SK-N-SH treated with all-trans-retinoic acid at 6 μM for 48 hours (cell line): Measurements from ENCODE around the gene TMED4.
"Not testable (repeated sequence)": the region's sequence is repeated elsewhere in the genome, so short reads cannot be mapped to it uniquely, and the experiment has no call there.

Experiments used
- ATAC-seq: fragments of 200-7000 bp; cut with Tn5 transposase; 3 replicates; pipeline ENCODE4 v1.9.1; 2020; ENCODE audit warnings: mild to moderate bottlenecking, moderate library complexity
- ARNTL ChIP-seq: fragments of 450-650 bp; formaldehyde crosslinking; IDR thresholded peaks from 2 replicates; pipeline ENCODE4 v1.5.0; 2020; ENCODE audit warnings: low read depth, mild to moderate bottlenecking, moderate library complexity, borderline replicate concordance
- BACH2 ChIP-seq: fragments of 250-450 bp; sonication (Bioruptor Pico); IDR thresholded peaks from 2 replicates; pipeline ENCODE4 v1.9.0; 2021; ENCODE audit warnings: mild to moderate bottlenecking, borderline replicate concordance
- ESRRG ChIP-seq: fragments of 250-450 bp; sonication (Bioruptor Pico); IDR thresholded peaks from 2 replicates; pipeline ENCODE4 v1.6.1; 2021; ENCODE audit warnings: mild to moderate bottlenecking
- GLIS3 ChIP-seq: fragments of 250-450 bp; sonication (Bioruptor Pico); IDR thresholded peaks from 2 replicates; pipeline ENCODE4 v1.5.0; 2020; ENCODE audit warnings: mild to moderate bottlenecking, moderate library complexity
- OSR1 ChIP-seq: fragments of 250-450 bp; sonication (Bioruptor Pico); IDR thresholded peaks from 2 replicates; pipeline ENCODE4 v1.8.0; 2022; ENCODE audit warnings: moderate library complexity, mild to moderate bottlenecking, inconsistent platforms
- RARB ChIP-seq: fragments of 250-450 bp; sonication (Bioruptor Pico); IDR thresholded peaks from 2 replicates; pipeline ENCODE4 v1.8.0; 2021; ENCODE audit warnings: mild to moderate bottlenecking, moderate library complexity
- SNAI2 ChIP-seq: fragments of 250-450 bp; sonication (Bioruptor Pico); IDR thresholded peaks from 2 replicates; pipeline ENCODE4 v1.5.0; 2020; ENCODE audit warnings: mild to moderate bottlenecking, moderate library complexity
- TCF4 ChIP-seq: fragments of 250-450 bp; sonication (Bioruptor Pico); IDR thresholded peaks from 2 replicates; pipeline ENCODE4 v1.8.0; 2021; ENCODE audit warnings: mild to moderate bottlenecking, moderate library complexity, borderline replicate concordance
- TOX ChIP-seq: fragments of 250-450 bp; sonication (Bioruptor Pico); IDR thresholded peaks from 2 replicates; pipeline ENCODE4 v1.8.0; 2021; ENCODE audit warnings: mild to moderate bottlenecking, moderate library complexity, borderline replicate concordance
- ZC3H10 ChIP-seq: fragments of 250-450 bp; sonication (Bioruptor Pico); IDR thresholded peaks from 2 replicates; pipeline ENCODE4 v1.5.1; 2021; ENCODE audit warnings: mild to moderate bottlenecking, moderate library complexity
- ZFP3 ChIP-seq: fragments of 250-450 bp; sonication (Bioruptor Pico); IDR thresholded peaks from 2 replicates; pipeline ENCODE4 v1.5.0; 2020; ENCODE audit warnings: mild to moderate bottlenecking, moderate library complexity
- ZFP30 ChIP-seq: fragments of 450-650 bp; formaldehyde crosslinking; IDR thresholded peaks from 2 replicates; pipeline ENCODE4 v1.5.0; 2022; ENCODE audit warnings: mild to moderate bottlenecking, moderate library complexity
- ZNF565 ChIP-seq: fragments of 450-650 bp; formaldehyde crosslinking; conservative IDR thresholded peaks from 2 replicates; pipeline ENCODE4 v1.5.0; 2020; ENCODE audit warnings: low read depth, mild to moderate bottlenecking, moderate library complexity
- ZNF8 ChIP-seq: fragments of 450-650 bp; formaldehyde crosslinking; IDR thresholded peaks from 2 replicates; pipeline ENCODE4 v1.5.0; 2020; ENCODE audit warnings: mild to moderate bottlenecking, moderate library complexity
- TF ChIP-seq, protein P1 (sequence below): fragments of 250-450 bp; sonication (Bioruptor Pico); IDR thresholded peaks from 2 replicates; pipeline ENCODE4 v1.5.0; 2020; ENCODE audit warnings: mild to moderate bottlenecking, moderate library complexity
- TF ChIP-seq, protein P2 (sequence below): fragments of 250-450 bp; sonication (Bioruptor Pico); IDR thresholded peaks from 2 replicates; pipeline ENCODE4 v1.8.0; 2020; ENCODE audit warnings: mild to moderate bottlenecking, moderate library complexity, borderline replicate concordance
- TF ChIP-seq, protein P3 (sequence below): fragments of 250-450 bp; sonication (Bioruptor Pico); IDR thresholded peaks from 2 replicates; pipeline ENCODE4 v1.8.0; 2021; ENCODE audit warnings: low read depth, mild to moderate bottlenecking, moderate library complexity, borderline replicate concordance
- TF ChIP-seq, protein P4 (sequence below): fragments of 250-450 bp; sonication (Bioruptor Pico); IDR thresholded peaks from 2 replicates; pipeline ENCODE4 v1.5.1; 2020; ENCODE audit warnings: low read depth, mild to moderate bottlenecking, moderate library complexity

The TMED4 gene

DNA sequence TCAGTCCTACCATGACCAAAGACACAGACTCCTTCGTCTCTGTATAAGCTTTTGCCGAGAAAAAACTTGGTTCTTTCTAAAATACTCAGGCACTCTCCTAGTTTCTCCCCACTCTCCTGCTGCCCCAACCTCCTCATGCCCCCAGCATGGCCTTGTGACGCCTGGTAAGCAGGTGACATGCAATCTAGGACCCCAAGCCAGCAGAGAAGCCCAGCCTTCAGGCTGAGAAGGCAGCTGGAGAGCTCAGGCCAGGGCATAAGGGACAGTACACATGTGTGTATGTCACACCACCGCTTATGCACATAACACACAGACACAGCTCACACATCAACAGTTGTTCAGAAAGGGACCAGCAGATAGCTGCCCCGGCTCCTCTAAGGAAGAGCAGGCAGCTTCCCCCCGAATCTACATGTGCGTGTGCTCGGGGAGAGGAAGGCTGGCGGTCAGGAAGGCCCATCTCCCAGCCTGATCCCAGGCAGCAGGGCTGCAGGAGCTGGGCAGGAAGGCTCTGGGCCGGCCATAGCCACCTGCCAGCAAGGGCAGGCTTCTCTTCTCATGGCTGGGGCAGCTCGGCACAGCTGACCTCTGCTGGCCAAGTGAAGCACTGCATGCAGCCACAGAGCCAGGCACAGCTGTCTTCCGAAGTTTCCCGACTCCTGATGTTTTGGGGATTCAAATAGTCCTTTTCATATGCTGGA, 16.8 kb downstream of the TMED4 start:
- peak; percentile 83 for ATAC-seq
- TF ChIP-seq, protein P1, sequence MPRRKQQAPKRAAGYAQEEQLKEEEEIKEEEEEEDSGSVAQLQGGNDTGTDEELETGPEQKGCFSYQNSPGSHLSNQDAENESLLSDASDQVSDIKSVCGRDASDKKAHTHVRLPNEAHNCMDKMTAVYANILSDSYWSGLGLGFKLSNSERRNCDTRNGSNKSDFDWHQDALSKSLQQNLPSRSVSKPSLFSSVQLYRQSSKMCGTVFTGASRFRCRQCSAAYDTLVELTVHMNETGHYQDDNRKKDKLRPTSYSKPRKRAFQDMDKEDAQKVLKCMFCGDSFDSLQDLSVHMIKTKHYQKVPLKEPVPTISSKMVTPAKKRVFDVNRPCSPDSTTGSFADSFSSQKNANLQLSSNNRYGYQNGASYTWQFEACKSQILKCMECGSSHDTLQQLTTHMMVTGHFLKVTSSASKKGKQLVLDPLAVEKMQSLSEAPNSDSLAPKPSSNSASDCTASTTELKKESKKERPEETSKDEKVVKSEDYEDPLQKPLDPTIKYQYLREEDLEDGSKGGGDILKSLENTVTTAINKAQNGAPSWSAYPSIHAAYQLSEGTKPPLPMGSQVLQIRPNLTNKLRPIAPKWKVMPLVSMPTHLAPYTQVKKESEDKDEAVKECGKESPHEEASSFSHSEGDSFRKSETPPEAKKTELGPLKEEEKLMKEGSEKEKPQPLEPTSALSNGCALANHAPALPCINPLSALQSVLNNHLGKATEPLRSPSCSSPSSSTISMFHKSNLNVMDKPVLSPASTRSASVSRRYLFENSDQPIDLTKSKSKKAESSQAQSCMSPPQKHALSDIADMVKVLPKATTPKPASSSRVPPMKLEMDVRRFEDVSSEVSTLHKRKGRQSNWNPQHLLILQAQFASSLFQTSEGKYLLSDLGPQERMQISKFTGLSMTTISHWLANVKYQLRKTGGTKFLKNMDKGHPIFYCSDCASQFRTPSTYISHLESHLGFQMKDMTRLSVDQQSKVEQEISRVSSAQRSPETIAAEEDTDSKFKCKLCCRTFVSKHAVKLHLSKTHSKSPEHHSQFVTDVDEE (CRISPR knock-in tag): no peak
- TF ChIP-seq TOX (CRISPR knock-in tag): no peak
- TF ChIP-seq ZFP30 (CRISPR knock-in tag): no peak
- no peak for TF ChIP-seq OSR1 (CRISPR knock-in tag)
- TF ChIP-seq, protein P2, sequence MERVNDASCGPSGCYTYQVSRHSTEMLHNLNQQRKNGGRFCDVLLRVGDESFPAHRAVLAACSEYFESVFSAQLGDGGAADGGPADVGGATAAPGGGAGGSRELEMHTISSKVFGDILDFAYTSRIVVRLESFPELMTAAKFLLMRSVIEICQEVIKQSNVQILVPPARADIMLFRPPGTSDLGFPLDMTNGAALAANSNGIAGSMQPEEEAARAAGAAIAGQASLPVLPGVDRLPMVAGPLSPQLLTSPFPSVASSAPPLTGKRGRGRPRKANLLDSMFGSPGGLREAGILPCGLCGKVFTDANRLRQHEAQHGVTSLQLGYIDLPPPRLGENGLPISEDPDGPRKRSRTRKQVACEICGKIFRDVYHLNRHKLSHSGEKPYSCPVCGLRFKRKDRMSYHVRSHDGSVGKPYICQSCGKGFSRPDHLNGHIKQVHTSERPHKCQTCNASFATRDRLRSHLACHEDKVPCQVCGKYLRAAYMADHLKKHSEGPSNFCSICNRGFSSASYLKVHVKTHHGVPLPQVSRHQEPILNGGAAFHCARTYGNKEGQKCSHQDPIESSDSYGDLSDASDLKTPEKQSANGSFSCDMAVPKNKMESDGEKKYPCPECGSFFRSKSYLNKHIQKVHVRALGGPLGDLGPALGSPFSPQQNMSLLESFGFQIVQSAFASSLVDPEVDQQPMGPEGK (CRISPR knock-in tag): no peak
- no peak for TF ChIP-seq SNAI2 (CRISPR knock-in tag)

DNA sequence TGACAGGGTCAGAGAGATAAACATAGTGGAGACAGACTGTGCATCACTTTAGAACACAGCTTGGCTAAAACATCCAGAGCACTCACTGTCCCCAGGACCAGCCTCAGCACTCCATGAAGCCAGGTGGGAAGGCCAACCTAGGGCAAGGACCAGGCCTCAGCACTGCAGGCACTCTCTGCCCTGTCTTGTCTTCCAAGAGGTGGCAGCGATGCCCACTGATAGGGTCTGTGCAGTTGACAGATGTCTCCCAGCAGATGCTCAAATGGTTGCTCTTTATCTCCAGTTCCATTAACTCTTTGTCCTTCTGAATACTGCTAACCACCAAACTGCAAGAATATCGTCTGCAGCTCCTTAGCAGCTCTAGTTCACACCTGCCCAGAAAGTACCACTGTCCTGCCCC, 17.4 kb downstream of the TMED4 start:
- no peak for TF ChIP-seq ARNTL (CRISPR knock-in tag)
- ATAC-seq: no peak

DNA sequence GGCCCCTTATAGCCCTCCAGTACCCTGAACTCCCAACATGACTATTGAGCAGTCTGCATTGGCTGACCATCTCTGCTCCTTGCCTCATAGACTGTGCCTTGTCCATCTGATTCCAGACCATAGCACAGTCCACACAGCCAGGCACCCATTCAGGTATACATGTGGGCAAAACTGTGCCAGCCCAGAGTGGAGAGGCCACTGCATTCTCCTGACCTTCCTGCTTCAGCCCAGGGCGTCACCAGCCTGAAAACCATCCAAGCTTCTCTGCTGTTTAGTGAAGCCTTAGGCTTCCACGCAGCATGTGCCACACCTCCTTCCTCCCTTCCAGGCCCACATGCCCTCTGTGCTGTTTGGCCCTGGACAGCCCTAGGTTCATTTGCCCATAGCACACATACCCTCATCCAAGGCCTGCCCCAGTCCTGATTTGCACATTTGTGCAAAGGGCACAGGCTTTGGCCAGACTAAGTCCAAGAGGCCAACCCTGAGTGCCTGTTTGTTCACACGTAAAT, 18.8 kb downstream of the TMED4 start:
- TF ChIP-seq, protein P3, sequence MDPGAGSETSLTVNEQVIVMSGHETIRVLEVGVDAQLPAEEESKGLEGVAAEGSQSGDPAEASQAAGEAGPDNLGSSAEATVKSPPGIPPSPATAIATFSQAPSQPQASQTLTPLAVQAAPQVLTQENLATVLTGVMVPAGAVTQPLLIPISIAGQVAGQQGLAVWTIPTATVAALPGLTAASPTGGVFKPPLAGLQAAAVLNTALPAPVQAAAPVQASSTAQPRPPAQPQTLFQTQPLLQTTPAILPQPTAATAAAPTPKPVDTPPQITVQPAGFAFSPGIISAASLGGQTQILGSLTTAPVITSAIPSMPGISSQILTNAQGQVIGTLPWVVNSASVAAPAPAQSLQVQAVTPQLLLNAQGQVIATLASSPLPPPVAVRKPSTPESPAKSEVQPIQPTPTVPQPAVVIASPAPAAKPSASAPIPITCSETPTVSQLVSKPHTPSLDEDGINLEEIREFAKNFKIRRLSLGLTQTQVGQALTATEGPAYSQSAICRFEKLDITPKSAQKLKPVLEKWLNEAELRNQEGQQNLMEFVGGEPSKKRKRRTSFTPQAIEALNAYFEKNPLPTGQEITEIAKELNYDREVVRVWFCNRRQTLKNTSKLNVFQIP: no peak
- TF ChIP-seq TCF4: no peak
- TF ChIP-seq, protein P1 (CRISPR knock-in tag): no peak
- no peak for TF ChIP-seq ZNF565
- TF ChIP-seq RARB: no peak
- TF ChIP-seq, protein P4, sequence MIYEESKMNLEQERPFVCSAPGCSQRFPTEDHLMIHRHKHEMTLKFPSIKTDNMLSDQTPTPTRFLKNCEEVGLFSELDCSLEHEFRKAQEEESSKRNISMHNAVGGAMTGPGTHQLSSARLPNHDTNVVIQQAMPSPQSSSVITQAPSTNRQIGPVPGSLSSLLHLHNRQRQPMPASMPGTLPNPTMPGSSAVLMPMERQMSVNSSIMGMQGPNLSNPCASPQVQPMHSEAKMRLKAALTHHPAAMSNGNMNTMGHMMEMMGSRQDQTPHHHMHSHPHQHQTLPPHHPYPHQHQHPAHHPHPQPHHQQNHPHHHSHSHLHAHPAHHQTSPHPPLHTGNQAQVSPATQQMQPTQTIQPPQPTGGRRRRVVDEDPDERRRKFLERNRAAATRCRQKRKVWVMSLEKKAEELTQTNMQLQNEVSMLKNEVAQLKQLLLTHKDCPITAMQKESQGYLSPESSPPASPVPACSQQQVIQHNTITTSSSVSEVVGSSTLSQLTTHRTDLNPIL: no peak
- no peak for TF ChIP-seq SNAI2 (CRISPR knock-in tag)
- no peak for TF ChIP-seq TOX (CRISPR knock-in tag)
- TF ChIP-seq ZFP3 (CRISPR knock-in tag): no peak
- TF ChIP-seq ZNF8 (CRISPR knock-in tag): no peak
- no peak for TF ChIP-seq GLIS3 (CRISPR knock-in tag)
- TF ChIP-seq ZC3H10 (CRISPR knock-in tag): no peak
- TF ChIP-seq ESRRG: no peak
- TF ChIP-seq, protein P2 (CRISPR knock-in tag): no peak
- TF ChIP-seq ARNTL (CRISPR knock-in tag): no peak
- no peak for TF ChIP-seq OSR1 (CRISPR knock-in tag)
- TF ChIP-seq BACH2 (CRISPR knock-in tag): no peak
- TF ChIP-seq, all 23 proteins: peak for 0
- peak; percentile 3 for ATAC-seq

DNA sequence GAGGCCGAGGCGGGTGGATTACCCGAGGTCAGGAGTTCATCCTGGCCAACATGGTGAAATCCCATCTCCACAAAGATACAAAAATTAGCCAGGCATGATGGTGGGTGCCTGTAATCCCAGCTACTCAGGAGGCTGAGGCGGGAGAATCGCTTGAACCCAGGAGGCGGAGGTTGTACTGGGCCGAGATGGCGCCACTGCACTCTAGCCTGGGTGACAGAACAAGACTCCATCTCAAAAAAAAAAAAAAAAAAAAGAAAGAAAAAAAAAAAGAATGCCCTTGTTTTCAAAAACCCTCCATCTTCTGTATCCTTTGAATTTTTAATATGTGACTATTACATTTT, 19.4 kb downstream of the TMED4 start:
- ATAC-seq: not testable (repeated sequence)
